HEK293 (cell line): ENCODE measurements around the gene CMPK1.
A peak's percentile ranks its signal among the peaks of the same experiment; 100 is the strongest.

Experiments used
- CTCF ChIA-PET: fragments of 350-600 bp; formaldehyde crosslinking; extraction: SDS; loops from one replicate; lab custom pipeline; 2021; ENCODE audit warnings: antibody characterized with exemption; lab: Yijun Ruan, JAX
- POLR2A ChIA-PET: fragments of 300-600 bp; formaldehyde crosslinking; extraction: SDS; loops from one replicate; lab custom pipeline; 2020; ENCODE audit warnings: antibody characterized with exemption, inconsistent platforms; lab: Yijun Ruan, JAX
- H3K27ac ChIP-seq: fragments of 200-500 bp; sonication (Bioruptor generic); 2 replicates; pipeline ENCODE4 v1.5.1; 2014; ENCODE audit warnings: low read depth, low read length, control low read depth, inconsistent platforms; ENCODE audit errors: extremely low read depth
- H3K36me3 ChIP-seq, 2 experiments: fragments of 200-500 bp in 1 of 2; sonication (Bioruptor generic) in 1 of 2; 1 replicate in 1 of 2; 2 replicates in 1 of 2; pipeline ENCODE4 v1.5.1; 2014 to 2017; ENCODE audit warnings: inconsistent platforms in 2 of 2, low read length in 2 of 2; ENCODE audit not compliant: control insufficient read depth in 2 of 2, insufficient read depth in 1 of 2
- H3K4me1 ChIP-seq: fragments of 200-500 bp; sonication (Bioruptor generic); 2 replicates; pipeline ENCODE4 v1.5.1; 2014; ENCODE audit warnings: mild to moderate bottlenecking, low read length, inconsistent platforms; ENCODE audit not compliant: control insufficient read depth, insufficient read depth
- H3K4me3 ChIP-seq: 2 replicates; pipeline ENCODE4 v1.5.1; 2011; ENCODE audit warnings: low read depth, mild to moderate bottlenecking, control low read depth, low read length, moderate library complexity
- H3K9me3 ChIP-seq: fragments of 200-500 bp; sonication (Bioruptor generic); 2 replicates; pipeline ENCODE4 v1.5.1; 2014; ENCODE audit warnings: low read depth, low read length, inconsistent platforms; ENCODE audit not compliant: control insufficient read depth, insufficient read depth
- EGR2 ChIP-seq: fragments of 450-650 bp; formaldehyde crosslinking; IDR thresholded peaks from 2 replicates; pipeline ENCODE4 v1.5.1; 2016; ENCODE audit warnings: low read depth, missing biosample characterization, missing genetic modification characterization
- IKZF3 ChIP-seq: fragments of 450-650 bp; IDR thresholded peaks from 2 replicates; pipeline ENCODE4 v1.5.0; 2018; ENCODE audit warnings: missing biosample characterization, mild to moderate bottlenecking, missing genetic modification characterization, moderate library complexity
- MEIS1 ChIP-seq: sonication (generic); formaldehyde crosslinking; IDR thresholded peaks from 2 replicates; pipeline ENCODE4 v1.8.1; 2022; ENCODE audit warnings: missing genetic modification reagents, mild to moderate bottlenecking, borderline replicate concordance
- OSR2 ChIP-seq: fragments of 450-650 bp; formaldehyde crosslinking; IDR thresholded peaks from 2 replicates; pipeline ENCODE4 v1.5.1; 2016; ENCODE audit warnings: missing biosample characterization, missing genetic modification characterization
- PATZ1 ChIP-seq: fragments of 450-650 bp; formaldehyde crosslinking; IDR thresholded peaks from 2 replicates; pipeline ENCODE4 v1.5.1; 2016; ENCODE audit warnings: missing biosample characterization, missing genetic modification characterization
- SALL2 ChIP-seq: fragments of 450-650 bp; formaldehyde crosslinking; IDR thresholded peaks from 2 replicates; pipeline ENCODE4 v1.5.0; 2017; ENCODE audit warnings: missing biosample characterization, mild to moderate bottlenecking, missing genetic modification characterization, borderline replicate concordance
- ZBTB6 ChIP-seq: fragments of 450-650 bp; formaldehyde crosslinking; IDR thresholded peaks from 2 replicates; pipeline ENCODE4 v1.5.1; 2017; ENCODE audit warnings: missing biosample characterization, missing genetic modification characterization
- ZFP37 ChIP-seq: fragments of 450-650 bp; formaldehyde crosslinking; IDR thresholded peaks from 2 replicates; pipeline ENCODE4 v1.5.1; 2016; ENCODE audit warnings: missing biosample characterization, missing genetic modification characterization
- ZNF202 ChIP-seq: fragments of 450-650 bp; formaldehyde crosslinking; IDR thresholded peaks from 2 replicates; pipeline ENCODE4 v1.5.1; 2016; ENCODE audit warnings: missing biosample characterization, missing genetic modification characterization, borderline replicate concordance
- ZNF26 ChIP-seq: fragments of 450-650 bp; formaldehyde crosslinking; IDR thresholded peaks from 2 replicates; pipeline ENCODE4 v1.5.1; 2016; ENCODE audit warnings: missing biosample characterization, missing genetic modification characterization
- ZNF404 ChIP-seq: fragments of 450-650 bp; formaldehyde crosslinking; IDR thresholded peaks from 2 replicates; pipeline ENCODE4 v1.5.1; 2017; ENCODE audit warnings: missing biosample characterization, missing genetic modification characterization
- ZNF580 ChIP-seq: fragments of 450-650 bp; formaldehyde crosslinking; IDR thresholded peaks from 2 replicates; pipeline ENCODE4 v1.5.1; 2016; ENCODE audit warnings: missing biosample characterization, missing genetic modification characterization
- ZNF596 ChIP-seq: fragments of 450-650 bp; IDR thresholded peaks from 2 replicates; pipeline ENCODE4 v1.5.0; 2018; ENCODE audit warnings: missing biosample characterization, mild to moderate bottlenecking, missing genetic modification characterization, moderate library complexity
- ZNF658 ChIP-seq: fragments of 450-650 bp; formaldehyde crosslinking; IDR thresholded peaks from 2 replicates; pipeline ENCODE4; 2016; ENCODE audit warnings: missing biosample characterization, missing genetic modification characterization
- ZNF707 ChIP-seq: fragments of 450-650 bp; formaldehyde crosslinking; IDR thresholded peaks from 2 replicates; pipeline ENCODE4 v1.5.1; 2016; ENCODE audit warnings: missing biosample characterization, missing genetic modification characterization
- TF ChIP-seq, protein P1 (sequence below): fragments of 450-650 bp; IDR thresholded peaks from 2 replicates; pipeline ENCODE4 v1.5.1; 2018; ENCODE audit warnings: missing biosample characterization, missing genetic modification characterization
- TF ChIP-seq, protein P2 (sequence below): fragments of 450-650 bp; IDR thresholded peaks from 2 replicates; pipeline ENCODE4 v1.5.1; 2018; ENCODE audit warnings: missing biosample characterization, mild to moderate bottlenecking, missing genetic modification characterization
- TF ChIP-seq, protein P3 (sequence below): fragments of 450-650 bp; formaldehyde crosslinking; IDR thresholded peaks from 2 replicates; pipeline ENCODE4 v1.5.1; 2016; ENCODE audit warnings: missing biosample characterization, missing genetic modification characterization
- TF ChIP-seq, protein P4 (sequence below): fragments of 450-650 bp; formaldehyde crosslinking; IDR thresholded peaks from 2 replicates; pipeline ENCODE4 v1.5.1; 2017; ENCODE audit warnings: missing biosample characterization, missing genetic modification characterization

Gene CMPK1

GRCh38 chr1:47362828-47363227 lies 29.2 kb downstream of the CMPK1 start:
- POLR2A ChIA-PET = no interaction called here

GRCh38 chr1:47367651-47368050 lies 34.1 kb downstream of the CMPK1 start:
- CTCF ChIA-PET = interaction anchor here (0.8 to 1.2 kb wide), 5 partner anchors 15 to 358 kb away, joined by 3 to 6 read pairs (median 3); partner anchors contain the start of gene FOXD2
- Histone ChIP-seq H3K4me1 (no peaks in the 10 kb centered on the region), H3K4me3 (no peak overlapping the region), H3K36me3 (peaks cover 25 to 36% of the 10 kb centered on the region in 2 experiments; a peak in 2 of 3 replicates), H3K27ac (no peak overlapping the region), H3K9me3 (no peaks in the 10 kb centered on the region)
- TF ChIP-seq ZNF596 (tag by site-specific recombination) = no peak
- no peak for TF ChIP-seq PATZ1
- no peak for TF ChIP-seq EGR2 (tag by site-specific recombination)
- TF ChIP-seq MEIS1 = no peak
- TF ChIP-seq ZNF404 = no peak
- TF ChIP-seq, protein P1, sequence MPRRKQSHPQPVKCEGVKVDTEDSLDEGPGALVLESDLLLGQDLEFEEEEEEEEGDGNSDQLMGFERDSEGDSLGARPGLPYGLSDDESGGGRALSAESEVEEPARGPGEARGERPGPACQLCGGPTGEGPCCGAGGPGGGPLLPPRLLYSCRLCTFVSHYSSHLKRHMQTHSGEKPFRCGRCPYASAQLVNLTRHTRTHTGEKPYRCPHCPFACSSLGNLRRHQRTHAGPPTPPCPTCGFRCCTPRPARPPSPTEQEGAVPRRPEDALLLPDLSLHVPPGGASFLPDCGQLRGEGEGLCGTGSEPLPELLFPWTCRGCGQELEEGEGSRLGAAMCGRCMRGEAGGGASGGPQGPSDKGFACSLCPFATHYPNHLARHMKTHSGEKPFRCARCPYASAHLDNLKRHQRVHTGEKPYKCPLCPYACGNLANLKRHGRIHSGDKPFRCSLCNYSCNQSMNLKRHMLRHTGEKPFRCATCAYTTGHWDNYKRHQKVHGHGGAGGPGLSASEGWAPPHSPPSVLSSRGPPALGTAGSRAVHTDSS = no peak
- no peak for TF ChIP-seq SALL2
- no peak for TF ChIP-seq ZBTB6 (tag by site-specific recombination)
- TF ChIP-seq, protein P2, sequence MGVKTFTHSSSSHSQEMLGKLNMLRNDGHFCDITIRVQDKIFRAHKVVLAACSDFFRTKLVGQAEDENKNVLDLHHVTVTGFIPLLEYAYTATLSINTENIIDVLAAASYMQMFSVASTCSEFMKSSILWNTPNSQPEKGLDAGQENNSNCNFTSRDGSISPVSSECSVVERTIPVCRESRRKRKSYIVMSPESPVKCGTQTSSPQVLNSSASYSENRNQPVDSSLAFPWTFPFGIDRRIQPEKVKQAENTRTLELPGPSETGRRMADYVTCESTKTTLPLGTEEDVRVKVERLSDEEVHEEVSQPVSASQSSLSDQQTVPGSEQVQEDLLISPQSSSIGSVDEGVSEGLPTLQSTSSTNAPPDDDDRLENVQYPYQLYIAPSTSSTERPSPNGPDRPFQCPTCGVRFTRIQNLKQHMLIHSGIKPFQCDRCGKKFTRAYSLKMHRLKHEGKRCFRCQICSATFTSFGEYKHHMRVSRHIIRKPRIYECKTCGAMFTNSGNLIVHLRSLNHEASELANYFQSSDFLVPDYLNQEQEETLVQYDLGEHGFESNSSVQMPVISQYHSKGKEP (tag by site-specific recombination) = no peak
- no peak for TF ChIP-seq ZFP37 (tag by site-specific recombination)
- TF ChIP-seq, protein P3, sequence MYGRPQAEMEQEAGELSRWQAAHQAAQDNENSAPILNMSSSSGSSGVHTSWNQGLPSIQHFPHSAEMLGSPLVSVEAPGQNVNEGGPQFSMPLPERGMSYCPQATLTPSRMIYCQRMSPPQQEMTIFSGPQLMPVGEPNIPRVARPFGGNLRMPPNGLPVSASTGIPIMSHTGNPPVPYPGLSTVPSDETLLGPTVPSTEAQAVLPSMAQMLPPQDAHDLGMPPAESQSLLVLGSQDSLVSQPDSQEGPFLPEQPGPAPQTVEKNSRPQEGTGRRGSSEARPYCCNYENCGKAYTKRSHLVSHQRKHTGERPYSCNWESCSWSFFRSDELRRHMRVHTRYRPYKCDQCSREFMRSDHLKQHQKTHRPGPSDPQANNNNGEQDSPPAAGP = no peak
- TF ChIP-seq ZNF26 (tag by site-specific recombination) = no peak
- TF ChIP-seq IKZF3 = no peak
- TF ChIP-seq OSR2 (tag by site-specific recombination) = no peak
- no peak for TF ChIP-seq ZNF202 (tag by site-specific recombination)
- TF ChIP-seq ZNF707 (tag by site-specific recombination) = no peak
- TF ChIP-seq ZNF658 = no peak
- POLR2A ChIA-PET = no interaction called here

More at GRCh38 chr1:47362828-47363227, 29.2 kb downstream of the CMPK1 start:
- CTCF ChIA-PET = no interaction called here
- Histone ChIP-seq H3K4me1 (no peaks in the 10 kb centered on the region), H3K4me3 (no peak overlapping the region), H3K27ac (no peak overlapping the region), H3K36me3 (no peaks in the 10 kb centered on the region), H3K9me3 (no peaks in the 10 kb centered on the region)
- TF ChIP-seq, protein P4, sequence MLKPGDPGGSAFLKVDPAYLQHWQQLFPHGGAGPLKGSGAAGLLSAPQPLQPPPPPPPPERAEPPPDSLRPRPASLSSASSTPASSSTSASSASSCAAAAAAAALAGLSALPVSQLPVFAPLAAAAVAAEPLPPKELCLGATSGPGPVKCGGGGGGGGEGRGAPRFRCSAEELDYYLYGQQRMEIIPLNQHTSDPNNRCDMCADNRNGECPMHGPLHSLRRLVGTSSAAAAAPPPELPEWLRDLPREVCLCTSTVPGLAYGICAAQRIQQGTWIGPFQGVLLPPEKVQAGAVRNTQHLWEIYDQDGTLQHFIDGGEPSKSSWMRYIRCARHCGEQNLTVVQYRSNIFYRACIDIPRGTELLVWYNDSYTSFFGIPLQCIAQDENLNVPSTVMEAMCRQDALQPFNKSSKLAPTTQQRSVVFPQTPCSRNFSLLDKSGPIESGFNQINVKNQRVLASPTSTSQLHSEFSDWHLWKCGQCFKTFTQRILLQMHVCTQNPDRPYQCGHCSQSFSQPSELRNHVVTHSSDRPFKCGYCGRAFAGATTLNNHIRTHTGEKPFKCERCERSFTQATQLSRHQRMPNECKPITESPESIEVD = peak; percentile 34
- no peak for TF ChIP-seq ZNF580 (tag by site-specific recombination)
